Kidney (tissue), 14 donors: ENCODE measurements around the gene COL11A2. TPM values are rescaled to one million over a fixed set of nuclear protein-coding genes. Genes with fewer than 3 reads are reported as not detected.

Experiments used
- DNase-seq, 5 donors: peaks; one replicate each; pipeline ENCODE4 v3.0.0-alpha.2; 2013 to 2020
- FAIRE-seq: peaks from 2 replicates; lab custom pipeline; 2012; peaks lifted over from hg19 to GRCh38; lab: Jason Lieb, UNC
- H3K27ac ChIP-seq, 2 donors: one replicate each; pipeline ENCODE4 v1.7.0; 2013; ENCODE audit warnings: low read depth in 2 of 2, low read length in 2 of 2, inconsistent platforms in 1 of 2
- H3K27me3 ChIP-seq: one replicate; pipeline ENCODE4 v1.7.1; 2013; ENCODE audit warnings: low read length, inconsistent platforms; ENCODE audit not compliant: control insufficient read depth, insufficient read depth
- H3K36me3 ChIP-seq, 3 donors: one replicate each; pipeline versions ENCODE4 v1.7.0 to v1.7.1; 2013; ENCODE audit warnings: low read length in 3 of 3, control low read depth in 1 of 3, inconsistent platforms in 1 of 3; ENCODE audit not compliant: insufficient read depth in 3 of 3, control insufficient read depth in 2 of 3
- H3K4me1 ChIP-seq, 3 donors: one replicate each; pipeline versions ENCODE4 v1.7.0 to v1.7.1; 2013; ENCODE audit warnings: low read length in 3 of 3, inconsistent platforms in 1 of 3, low read depth in 1 of 3; ENCODE audit not compliant: control insufficient read depth in 2 of 3, insufficient read depth in 2 of 3
- H3K4me3 ChIP-seq, 3 donors: one replicate each; pipeline versions ENCODE4 v1.7.0 to v1.8.1; 2013; ENCODE audit warnings: low read length in 3 of 3, control low read depth in 1 of 3, inconsistent platforms in 1 of 3
- H3K9ac ChIP-seq, 3 donors: one replicate each; pipeline versions ENCODE4 v1.7.0 to v1.7.1; 2013; ENCODE audit warnings: low read length in 3 of 3, control low read depth in 1 of 3, inconsistent platforms in 1 of 3
- H3K9me3 ChIP-seq, 3 donors: one replicate each; pipeline versions ENCODE4 v1.7.0 to v1.7.1; 2013; ENCODE audit warnings: low read length in 3 of 3, control low read depth in 1 of 3, inconsistent platforms in 1 of 3; ENCODE audit not compliant: control insufficient read depth in 2 of 3, insufficient read depth in 1 of 3
- intact Hi-C: fragments of 100-400 bp; cut with DNase I; formaldehyde crosslinking; loops from one replicate; pipeline ENCODE4 v1.11.1; 2022
- polyA plus RNA-seq: library from polyadenylated mRNA; stranded (reverse); fragments of 350-450 nt; fragmentation: Illumina TruSeq; extraction: RNeasy Lipid Tissue Mini Kit (QIAGEN cat#74804); gene quantifications from one replicate; pipeline ENCODE4 v1.2.3, GENCODE V29; 2014; ENCODE audit warnings: low read depth, low replicate concordance; ENCODE audit not compliant: insufficient read depth
- total RNA-seq: library from RNA; stranded (reverse); fragmentation: NEBNext Ultra II Directional; extraction: Animal tissue kit (Norgen Biotek cat#: 25700); gene quantifications from one replicate; pipeline ENCODE4 v1.2.1, GENCODE V29; 2021
- TF ChIP-seq, protein P1 (sequence below): IDR thresholded peaks from 3 replicates; pipeline ENCODE4 v1.5.1; 2012; ENCODE audit warnings: mild to moderate bottlenecking, moderate library complexity, borderline replicate concordance; ENCODE audit not compliant: insufficient read depth; ENCODE audit errors: extremely low read depth
- donor health status: control.
- donor health status: control.
- donor health status: control.
- donor health status: control.
- donor health status: control.
- donor health status: DM: yes; HTN: yes; CAD: no.
- donor health status: Normal renal cell carcinoma (clear cell type).

The COL11A2 gene
- total and polyA plus RNA-seq, 2 donors from 2014 or later = 0.85 to 2.3 TPM

- TF ChIP-seq, protein P1, sequence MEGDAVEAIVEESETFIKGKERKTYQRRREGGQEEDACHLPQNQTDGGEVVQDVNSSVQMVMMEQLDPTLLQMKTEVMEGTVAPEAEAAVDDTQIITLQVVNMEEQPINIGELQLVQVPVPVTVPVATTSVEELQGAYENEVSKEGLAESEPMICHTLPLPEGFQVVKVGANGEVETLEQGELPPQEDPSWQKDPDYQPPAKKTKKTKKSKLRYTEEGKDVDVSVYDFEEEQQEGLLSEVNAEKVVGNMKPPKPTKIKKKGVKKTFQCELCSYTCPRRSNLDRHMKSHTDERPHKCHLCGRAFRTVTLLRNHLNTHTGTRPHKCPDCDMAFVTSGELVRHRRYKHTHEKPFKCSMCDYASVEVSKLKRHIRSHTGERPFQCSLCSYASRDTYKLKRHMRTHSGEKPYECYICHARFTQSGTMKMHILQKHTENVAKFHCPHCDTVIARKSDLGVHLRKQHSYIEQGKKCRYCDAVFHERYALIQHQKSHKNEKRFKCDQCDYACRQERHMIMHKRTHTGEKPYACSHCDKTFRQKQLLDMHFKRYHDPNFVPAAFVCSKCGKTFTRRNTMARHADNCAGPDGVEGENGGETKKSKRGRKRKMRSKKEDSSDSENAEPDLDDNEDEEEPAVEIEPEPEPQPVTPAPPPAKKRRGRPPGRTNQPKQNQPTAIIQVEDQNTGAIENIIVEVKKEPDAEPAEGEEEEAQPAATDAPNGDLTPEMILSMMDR = no peak
Observed at GRCh38 chr6:33165581-33166258, 26.5 kb downstream of the COL11A2 start.

GRCh38 chr6:33164665-33165373, 27.4 kb downstream of the COL11A2 start:
- H3K36me3 ChIP-seq = no peaks in the 10 kb centered on the region
- FAIRE-seq (no peak), DNase-seq (no peak)
- no peaks in the 10 kb centered on the region for H3K27me3 ChIP-seq
- peaks cover 0 to 4% (median 0%) of the 10 kb centered on the region in 3 donors for H3K4me1 ChIP-seq
- no peak overlapping the region for H3K4me3 ChIP-seq
- intact Hi-C loops = no loop called here
- H3K27ac ChIP-seq = no peak overlapping the region
- TF ChIP-seq, protein P1 = no peak
- no peak overlapping the region for H3K9ac ChIP-seq
- no peaks in the 10 kb centered on the region for H3K9me3 ChIP-seq

More at GRCh38 chr6:33165581-33166258, 26.5 kb downstream of the COL11A2 start:
- H3K36me3 ChIP-seq = no peaks in the 10 kb centered on the region
- no peak for DNase-seq
- no peak overlapping the region for H3K9ac ChIP-seq
- H3K4me3 ChIP-seq = no peak overlapping the region
- peaks cover 0 to 4% (median 0%) of the 10 kb centered on the region in 3 donors for H3K4me1 ChIP-seq
- H3K9me3 ChIP-seq = no peaks in the 10 kb centered on the region
- intact Hi-C loops = no loop called here
- H3K27ac ChIP-seq = no peak overlapping the region
- no peaks in the 10 kb centered on the region for H3K27me3 ChIP-seq
- no peak for FAIRE-seq

GRCh38 chr6:33164176-33164575, 28.1 kb downstream of the COL11A2 start:
- no peak overlapping the region for H3K9ac ChIP-seq
- DNase-seq (no peak), FAIRE-seq (no peak)
- H3K4me3 ChIP-seq = no peak overlapping the region
- no peaks in the 10 kb centered on the region for H3K9me3 ChIP-seq
- H3K36me3 ChIP-seq = no peaks in the 10 kb centered on the region
- intact Hi-C loops = no loop called here
- H3K27ac ChIP-seq = no peak overlapping the region
- peaks cover 0 to 4% (median 0%) of the 10 kb centered on the region in 3 donors for H3K4me1 ChIP-seq
- TF ChIP-seq, protein P1 = no peak
- H3K27me3 ChIP-seq = no peaks in the 10 kb centered on the region
